ENCODE data around the gene CD34. TPM values are rescaled to one million over a fixed set of nuclear protein-coding genes. Genes with fewer than 3 reads are reported as not detected.

CD34 gene
- polyA plus RNA-seq, 1 donor from 2014 or later: not detected

GRCh38 chr1:207866471-207867135 is 44.3 kb downstream of the CD34 start:
- Histone ChIP-seq H3K4me3 (ENCODE audit: low read length) (peak overlapping the region; percentile 80), H3K9ac (ENCODE audit: low read length) (no peak overlapping the region), H3K4me2 (ENCODE audit: low read length) (no peak overlapping the region), H4K20me1 (ENCODE audit: insufficient read depth) (no peaks in the 10 kb centered on the region), H3K27ac (ENCODE audit: low read length) (no peak overlapping the region), H3K79me2 (replicated peaks; ENCODE audit: insufficient read depth, low read length) (peaks cover 4% of the 10 kb centered on the region), H3K27me3 (ENCODE audit: insufficient read depth, low read depth, low read length) (no peaks in the 10 kb centered on the region), H3K9me2 (ENCODE audit: insufficient read depth, low read length) (no peaks in the 10 kb centered on the region), H3K9me3 (ENCODE audit: low read length) (no peaks in the 10 kb centered on the region), H3F3A (ENCODE audit: insufficient read depth, low read length, poor library complexity, severe bottlenecking) (no peaks in the 10 kb centered on the region), H2AFZ (ENCODE audit: low read depth, low read length) (no peak overlapping the region), H3K36me3 (ENCODE audit: insufficient read depth, low read length) (no peaks in the 10 kb centered on the region)
- TF ChIP-seq TAF1 (IDR thresholded peaks at IDR 0.05; ENCODE audit: low read depth): no peak
- TF ChIP-seq POLR2AphosphoS5 (IDR thresholded peaks at IDR 0.05): no peak
- TF ChIP-seq EZH2 (IDR thresholded peaks at IDR 0.05; ENCODE audit: borderline replicate concordance, insufficient read depth, low read length, poor library complexity, severe bottlenecking): no peak

DNA sequence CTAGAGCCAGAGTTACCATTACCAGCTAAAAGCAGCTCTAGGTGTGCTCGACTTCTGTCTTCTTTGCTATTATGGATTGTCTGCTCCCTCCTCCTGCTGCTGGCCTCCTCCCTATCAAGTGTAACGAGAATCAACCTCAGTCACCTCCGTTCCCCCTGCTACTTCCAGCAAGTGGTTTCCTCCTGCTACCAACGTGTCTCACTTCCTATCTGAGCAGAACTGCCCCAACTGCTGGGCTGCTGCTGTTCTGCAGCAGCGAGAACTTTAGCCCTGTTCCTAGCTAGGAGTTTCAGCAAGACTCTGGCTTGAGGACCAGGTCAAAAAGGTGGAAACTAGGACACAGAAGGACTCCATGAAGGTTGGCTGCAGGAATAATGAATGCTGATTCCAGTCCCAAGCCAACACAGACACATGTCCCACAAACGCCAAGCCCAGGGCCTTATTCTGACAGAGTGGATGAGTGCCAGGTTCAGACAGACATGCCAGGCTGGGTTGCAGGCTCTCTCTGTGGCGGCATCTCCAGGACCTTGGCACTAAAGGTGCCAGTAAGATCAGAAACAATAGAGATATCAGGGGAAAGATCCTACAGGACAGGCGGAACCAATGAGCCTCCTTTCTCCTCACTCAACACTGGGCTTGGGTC is 46.9 kb downstream of the CD34 start:
- no peak overlapping the region for H3K9ac ChIP-seq (ENCODE audit: low read length)
- no peaks in the 10 kb centered on the region for H3F3A ChIP-seq (ENCODE audit: insufficient read depth, low read length, poor library complexity, severe bottlenecking)
- no peak overlapping the region for H2AFZ ChIP-seq (ENCODE audit: low read depth, low read length)
- peaks cover 4% of the 10 kb centered on the region for H3K79me2 ChIP-seq (replicated peaks; ENCODE audit: insufficient read depth, low read length)
- H4K20me1 ChIP-seq (ENCODE audit: insufficient read depth): no peaks in the 10 kb centered on the region
- H3K27me3 ChIP-seq (ENCODE audit: insufficient read depth, low read depth, low read length): no peaks in the 10 kb centered on the region
- H3K9me2 ChIP-seq (ENCODE audit: insufficient read depth, low read length): no peaks in the 10 kb centered on the region
- TF ChIP-seq, protein P1, sequence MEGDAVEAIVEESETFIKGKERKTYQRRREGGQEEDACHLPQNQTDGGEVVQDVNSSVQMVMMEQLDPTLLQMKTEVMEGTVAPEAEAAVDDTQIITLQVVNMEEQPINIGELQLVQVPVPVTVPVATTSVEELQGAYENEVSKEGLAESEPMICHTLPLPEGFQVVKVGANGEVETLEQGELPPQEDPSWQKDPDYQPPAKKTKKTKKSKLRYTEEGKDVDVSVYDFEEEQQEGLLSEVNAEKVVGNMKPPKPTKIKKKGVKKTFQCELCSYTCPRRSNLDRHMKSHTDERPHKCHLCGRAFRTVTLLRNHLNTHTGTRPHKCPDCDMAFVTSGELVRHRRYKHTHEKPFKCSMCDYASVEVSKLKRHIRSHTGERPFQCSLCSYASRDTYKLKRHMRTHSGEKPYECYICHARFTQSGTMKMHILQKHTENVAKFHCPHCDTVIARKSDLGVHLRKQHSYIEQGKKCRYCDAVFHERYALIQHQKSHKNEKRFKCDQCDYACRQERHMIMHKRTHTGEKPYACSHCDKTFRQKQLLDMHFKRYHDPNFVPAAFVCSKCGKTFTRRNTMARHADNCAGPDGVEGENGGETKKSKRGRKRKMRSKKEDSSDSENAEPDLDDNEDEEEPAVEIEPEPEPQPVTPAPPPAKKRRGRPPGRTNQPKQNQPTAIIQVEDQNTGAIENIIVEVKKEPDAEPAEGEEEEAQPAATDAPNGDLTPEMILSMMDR (IDR thresholded peaks at IDR 0.05; ENCODE audit: poor library complexity, severe bottlenecking): no peak
- TF ChIP-seq EP300 (conservative IDR thresholded peaks at IDR 0.05; ENCODE audit: poor library complexity, severe bottlenecking) (no peak), RAD21 (conservative IDR thresholded peaks at IDR 0.05) (no peak), MXI1 (conservative IDR thresholded peaks at IDR 0.05; ENCODE audit: poor library complexity, severe bottlenecking) (no peak), EZH2 (IDR thresholded peaks at IDR 0.05; ENCODE audit: borderline replicate concordance, insufficient read depth, low read length, poor library complexity, severe bottlenecking) (no peak), REST (IDR thresholded peaks at IDR 0.05; ENCODE audit: borderline replicate concordance) (no peak), SMC3 (conservative IDR thresholded peaks at IDR 0.05; ENCODE audit: poor library complexity) (no peak), TAF1 (IDR thresholded peaks at IDR 0.05; ENCODE audit: low read depth) (no peak), POLR2AphosphoS5 (IDR thresholded peaks at IDR 0.05) (no peak)
- H3K36me3 ChIP-seq (ENCODE audit: insufficient read depth, low read length): no peaks in the 10 kb centered on the region
- H3K27ac ChIP-seq (ENCODE audit: low read length): no peak overlapping the region
- H3K4me3 ChIP-seq (ENCODE audit: low read length): no peak overlapping the region
- no peaks in the 10 kb centered on the region for H3K9me3 ChIP-seq (ENCODE audit: low read length)
- no peak overlapping the region for H3K4me2 ChIP-seq (ENCODE audit: low read length)

All from neural cell (in vitro differentiated cells).